IMR-90 (cell line): ENCODE measurements around the gene WIPF2. TPM values are rescaled to one million over a fixed set of nuclear protein-coding genes. Genes with fewer than 3 reads are reported as not detected.

Experiments used
- ATAC-seq: fragments of 200-7000 bp; cut with Tn5 transposase; 2 replicates; pipeline ENCODE4 v1.9.1; 2020; ENCODE audit warnings: low read depth, mild to moderate bottlenecking, moderate library complexity
- BruUV-seq: library from RNA; stranded (reverse); fragments of 400-500 nt; replicated peaks from 2 replicates; lab custom pipeline; 2021; lab: Mats Ljungman, UMichigan
- CTCF ChIA-PET: fragments of 300-600 bp; formaldehyde crosslinking; extraction: SDS; loops from one replicate; lab custom pipeline; 2021; ENCODE audit warnings: antibody characterized with exemption; lab: Yijun Ruan, JAX
- POLR2A ChIA-PET: fragments of 300-600 bp; sonication (Branson Sonifier 250); formaldehyde crosslinking; loops from one replicate; lab custom pipeline; 2022; ENCODE audit warnings: antibody characterized with exemption; ENCODE audit not compliant: unreplicated experiment; lab: Charles Lee
- DNase-seq: peaks from one replicate; pipeline ENCODE4 v3.0.0; 2013
- H2AFZ ChIP-seq: replicated peaks from 2 replicates; pipeline ENCODE3; 2013; ENCODE audit warnings: low read length, mild to moderate bottlenecking; ENCODE audit not compliant: poor library complexity
- H2AK5ac ChIP-seq: 2 replicates; pipeline ENCODE4 v1.6.1; 2013; ENCODE audit warnings: low read depth, low read length, inconsistent platforms
- H2AK9ac ChIP-seq: replicated peaks from 2 replicates; pipeline ENCODE3; 2013; ENCODE audit warnings: mild to moderate bottlenecking, low read depth, low read length, moderate library complexity; ENCODE audit not compliant: poor library complexity
- H2BK120ac ChIP-seq: 2 replicates; pipeline ENCODE4 v1.6.1; 2013; ENCODE audit warnings: low read depth, low read length, inconsistent platforms
- H2BK15ac ChIP-seq: 3 replicates; pipeline ENCODE4 v1.6.1; 2013; ENCODE audit warnings: low read depth, low read length, inconsistent platforms
- H2BK20ac ChIP-seq: 2 replicates; pipeline ENCODE4 v1.6.1; 2013; ENCODE audit warnings: low read depth, mild to moderate bottlenecking, inconsistent platforms, low read length, moderate library complexity
- H2BK5ac ChIP-seq: 2 replicates; pipeline ENCODE4 v1.6.1; 2013; ENCODE audit warnings: mild to moderate bottlenecking, low read depth, low read length, inconsistent platforms; ENCODE audit not compliant: poor library complexity, severe bottlenecking
- H3K14ac ChIP-seq: replicated peaks from 2 replicates; pipeline ENCODE4 v1.6.1; 2013; ENCODE audit warnings: low read depth, low read length, inconsistent platforms
- H3K18ac ChIP-seq: 2 replicates; pipeline ENCODE4 v1.6.1; 2013; ENCODE audit warnings: low read depth, low read length, control low read depth
- H3K23ac ChIP-seq: 2 replicates; pipeline ENCODE4 v1.6.1; 2013; ENCODE audit warnings: low read depth, low read length, inconsistent platforms
- H3K27ac ChIP-seq: 2 replicates; pipeline ENCODE4 v1.5.1; 2013; ENCODE audit warnings: mild to moderate bottlenecking, control low read depth, low read length; ENCODE audit not compliant: insufficient read depth
- H3K27me3 ChIP-seq: 2 replicates; pipeline ENCODE4 v1.6.1; 2013; ENCODE audit warnings: low read length; ENCODE audit not compliant: control insufficient read depth, insufficient read depth
- H3K36me3 ChIP-seq: 2 replicates; pipeline ENCODE4 v1.6.1; 2013; ENCODE audit warnings: low read length, mixed read lengths; ENCODE audit not compliant: control insufficient read depth, insufficient read depth
- H3K4ac ChIP-seq: 2 replicates; pipeline ENCODE4 v1.6.1; 2013; ENCODE audit warnings: low read depth, low read length, inconsistent platforms
- H3K4me1 ChIP-seq: 2 replicates; pipeline ENCODE4 v1.6.1; 2013; ENCODE audit warnings: low read length, mixed read lengths; ENCODE audit not compliant: control insufficient read depth, insufficient read depth
- H3K4me2 ChIP-seq: 2 replicates; pipeline ENCODE4 v1.6.1; 2013; ENCODE audit warnings: low read depth, mild to moderate bottlenecking, control low read depth, low read length, moderate library complexity
- H3K4me3 ChIP-seq: 2 replicates; pipeline ENCODE4 v1.5.1; 2013; ENCODE audit warnings: low read depth, mild to moderate bottlenecking, control low read depth, low read length, moderate library complexity; ENCODE audit not compliant: insufficient read depth
- H3K56ac ChIP-seq: 2 replicates; pipeline ENCODE4 v1.6.1; 2013; ENCODE audit warnings: low read length, inconsistent platforms; ENCODE audit not compliant: insufficient read depth; ENCODE audit errors: extremely low read depth
- H3K79me1 ChIP-seq, 2 experiments: 2 replicates each; pipeline ENCODE4 v1.6.1; 2013; ENCODE audit warnings: low read length in 2 of 2, inconsistent platforms in 1 of 2, low read depth in 1 of 2
- H3K9ac ChIP-seq: 2 replicates; pipeline ENCODE4 v1.6.1; 2013; ENCODE audit warnings: low read depth, low read length, control low read depth
- H3K9me1 ChIP-seq: 2 replicates; pipeline ENCODE4 v1.6.1; 2013; ENCODE audit warnings: low read length, inconsistent platforms; ENCODE audit not compliant: insufficient read depth
- H3K9me3 ChIP-seq: 2 replicates; pipeline ENCODE4 v1.6.1; 2013; ENCODE audit warnings: low read length; ENCODE audit not compliant: control insufficient read depth, insufficient read depth
- H4K20me1 ChIP-seq: 2 replicates; pipeline ENCODE4 v1.6.1; 2013; ENCODE audit warnings: low read length, inconsistent platforms; ENCODE audit not compliant: insufficient read depth
- H4K5ac ChIP-seq: 2 replicates; pipeline ENCODE4 v1.6.1; 2013; ENCODE audit warnings: mild to moderate bottlenecking, low read depth, low read length, control low read depth
- H4K8ac ChIP-seq, 2 experiments: 2 replicates each; pipeline ENCODE4 v1.6.1; 2013; ENCODE audit warnings: low read depth in 2 of 2, low read length in 2 of 2, control low read depth in 1 of 2, inconsistent platforms in 1 of 2
- H4K91ac ChIP-seq: 2 replicates; pipeline ENCODE4 v1.6.1; 2013; ENCODE audit warnings: low read depth, low read length, inconsistent platforms; ENCODE audit not compliant: insufficient read depth
- BHLHE40 ChIP-seq: fragments of 150-350 bp; IDR thresholded peaks from 2 replicates; pipeline ENCODE4 v1.6.1; 2016; ENCODE audit warnings: mild to moderate bottlenecking, low read depth, low read length
- CEBPB ChIP-seq: IDR thresholded peaks from 2 replicates; pipeline ENCODE4 v1.6.1; 2012; ENCODE audit warnings: low read depth, low read length, improper control_type of control experiment
- ELK1 ChIP-seq: fragments of 150-350 bp; IDR thresholded peaks from 2 replicates; pipeline ENCODE4 v1.6.1; 2016; ENCODE audit warnings: low read depth, mild to moderate bottlenecking, low read length, moderate library complexity, borderline replicate concordance
- FOS ChIP-seq: fragments of 150-350 bp; IDR thresholded peaks from 2 replicates; pipeline ENCODE4 v1.6.1; 2016; ENCODE audit warnings: low read depth, low read length
- MAFK ChIP-seq: IDR thresholded peaks from 2 replicates; pipeline ENCODE4 v1.6.1; 2012; ENCODE audit warnings: low read depth, low read length, improper control_type of control experiment
- MAZ ChIP-seq: IDR thresholded peaks from 2 replicates; pipeline ENCODE4 v1.6.1; 2012; ENCODE audit warnings: low read depth, mild to moderate bottlenecking, low read length, improper control_type of control experiment, moderate library complexity, borderline replicate concordance
- MXI1 ChIP-seq: IDR thresholded peaks from 2 replicates; pipeline ENCODE4 v1.6.1; 2012; ENCODE audit warnings: low read depth, mild to moderate bottlenecking, low read length, moderate library complexity, borderline replicate concordance
- NFE2L2 ChIP-seq: fragments of 150-350 bp; IDR thresholded peaks from 2 replicates; pipeline ENCODE4 v1.6.1; 2016; ENCODE audit warnings: low read depth, mild to moderate bottlenecking, low read length
- POLR2A ChIP-seq: IDR thresholded peaks from 2 replicates; pipeline ENCODE4 v1.6.1; 2012; ENCODE audit warnings: mild to moderate bottlenecking, low read depth, low read length
- RCOR1 ChIP-seq: IDR thresholded peaks from 2 replicates; pipeline ENCODE4 v1.6.1; 2012; ENCODE audit warnings: mild to moderate bottlenecking, low read length, improper control_type of control experiment; ENCODE audit not compliant: insufficient replicate concordance
- RFX5 ChIP-seq: IDR thresholded peaks from 2 replicates; pipeline ENCODE4 v1.8.0; 2012; ENCODE audit warnings: low read depth, mild to moderate bottlenecking, low read length, moderate library complexity
- SMC3 ChIP-seq: fragments of 150-350 bp; IDR thresholded peaks from 2 replicates; pipeline ENCODE4 v1.6.1; 2016; ENCODE audit warnings: low read depth, mild to moderate bottlenecking, antibody characterized with exemption, low read length, moderate library complexity
- WGBS, 2 experiments: methylation state at CpG; one replicate each; pipeline versions ENCODE4 v1.1.5 to v1.1.7; 2013; ENCODE audit warnings: missing lambda C conversion rate in 2 of 2; ENCODE audit not compliant: insufficient read length in 1 of 2; ENCODE audit errors: extremely low coverage in 2 of 2; 5-methylcytosine and 5-hydroxymethylcytosine counted together
- dilution Hi-C: fragments of 300-500 bp; cut with HindIII; formaldehyde crosslinking; loops from one replicate; pipeline ENCODE4 v1.14.3; 2018; ENCODE audit warnings: low sequenced_read_pairs; ENCODE audit not compliant: unreplicated experiment
- in situ Hi-C: fragments of 300-500 bp; cut with MboI; formaldehyde crosslinking; loops from 3 replicates; pipeline ENCODE4 v1.14.3; 2019; ENCODE audit warnings: low sequenced_read_pairs, inconsistent platforms, mixed read lengths
- intact Hi-C: fragments of 100-400 bp; cut with micrococcal nuclease; formaldehyde crosslinking; loops from 2 replicates; pipeline ENCODE4 v1.10.0; 2022
- polyA plus RNA-seq, 3 experiments: library from polyadenylated mRNA; depleted of rRNA; stranded (reverse); fragments of >200 nt; gene quantifications; 2 replicates each; pipeline ENCODE4 v1.2.3, GENCODE V29; 2012; ENCODE audit warnings: low replicate concordance in 1 of 3
- total RNA-seq: library from RNA; depleted of rRNA; stranded (reverse); fragments of >200 nt; gene quantifications from 2 replicates; pipeline ENCODE4 v1.2.3, GENCODE V29; 2012
- TF ChIP-seq, protein P1 (sequence below): conservative IDR thresholded peaks from 2 replicates; pipeline ENCODE4 v1.5.1; 2012; ENCODE audit warnings: mild to moderate bottlenecking, low read depth, low read length, improper control_type of control experiment

Gene WIPF2
- total and polyA plus RNA-seq, 2 of the 4 experiments (the other 2 are of a cell fraction) = 2.0 to 8.9 TPM

DNA sequence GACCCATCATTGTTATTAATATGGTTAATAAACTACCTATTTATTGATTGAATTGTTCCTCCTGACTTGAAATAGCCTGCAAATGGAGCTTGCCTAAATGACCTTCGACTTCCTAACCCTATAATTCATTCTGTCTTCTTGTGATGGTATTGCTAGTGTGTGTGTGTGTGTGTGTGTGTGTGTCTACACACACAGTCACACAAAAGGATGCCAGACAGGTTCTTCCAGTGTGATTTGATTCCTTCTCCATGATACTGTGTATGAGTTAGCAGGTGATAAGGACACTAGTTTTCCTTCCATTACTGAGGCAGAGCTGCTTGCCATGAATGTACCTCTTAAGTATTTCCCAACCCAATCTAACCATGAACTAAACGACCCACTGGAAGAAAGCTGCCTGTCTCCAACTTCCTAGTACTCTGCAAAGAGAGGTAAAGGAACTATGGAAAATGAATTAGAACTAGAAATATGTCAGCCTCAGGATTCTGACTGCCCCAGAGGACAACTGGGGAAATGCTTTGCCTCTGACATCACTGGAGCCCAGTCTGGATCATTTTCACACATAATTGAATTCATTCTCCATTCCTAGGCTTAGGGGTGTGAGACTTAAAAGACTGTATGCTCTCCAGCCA is 65.1 kb downstream of the WIPF2 start (continued):
- TF ChIP-seq RCOR1 (no peak), RFX5 (no peak), CEBPB (peak; percentile 41; the same call in 1 of the 2 replicates)

GRCh38 chr17:40286473-40286872 is 67.4 kb downstream of the WIPF2 start:
- no peak for DNase-seq
- Histone ChIP-seq H3K27ac (no peak overlapping the region), H2BK15ac (no peak overlapping the region), H3K4me2 (no peak overlapping the region), H3K4ac (no peak overlapping the region), H2BK5ac (no peak overlapping the region), H3K9ac (no peak overlapping the region), H3K9me1 (peaks cover 17% of the 10 kb centered on the region), H3K36me3 (peaks cover 3% of the 10 kb centered on the region), H4K8ac (no peak overlapping the region), H3K79me1 (peaks cover 11 to 26% of the 10 kb centered on the region in 2 experiments; a peak in 3 of 4 replicates), H2AK9ac (no peak overlapping the region), H4K5ac (no peak overlapping the region), H3K56ac (no peak overlapping the region), H3K14ac (no peak overlapping the region), H4K91ac (no peak overlapping the region), H4K20me1 (peaks cover 7% of the 10 kb centered on the region; the same call in 1 of the 2 replicates), H2BK20ac (no peak overlapping the region; the same call in 1 of the 2 replicates), H3K4me3 (no peak overlapping the region), H3K27me3 (no peaks in the 10 kb centered on the region), H3K4me1 (peaks cover 13% of the 10 kb centered on the region), H3K9me3 (no peaks in the 10 kb centered on the region), H2AK5ac (no peak overlapping the region), H3K23ac (no peak overlapping the region), H3K18ac (no peak overlapping the region), H2BK120ac (no peak overlapping the region), H2AFZ (no peak overlapping the region)
- WGBS, 2 experiments = no CpG with 5 or more reads among the region's 2 CpGs
- POLR2A ChIA-PET = interaction anchor here (0.6 kb wide), 1 partner anchor 311 kb away, joined by 3 read pairs; no protein-coding TSS in a partner anchor
- intact Hi-C loops = no loop called here
- dilution Hi-C loops = no loop called here
- in situ Hi-C loops = loop anchor here (10.0 kb wide), 1 partner anchor 262 kb away; no protein-coding TSS in a partner anchor
- ATAC-seq = no peak
- CTCF ChIA-PET = no interaction called here
- no TSS peak for BruUV-seq
- TF ChIP-seq ELK1 (no peak), MAZ (no peak), BHLHE40 (no peak), SMC3 (no peak), MAFK (no peak), MXI1 (no peak), RCOR1 (no peak), POLR2A (no peak), CEBPB (no peak), NFE2L2 (no peak), RFX5 (no peak), FOS (no peak)
- TF ChIP-seq, protein P1, sequence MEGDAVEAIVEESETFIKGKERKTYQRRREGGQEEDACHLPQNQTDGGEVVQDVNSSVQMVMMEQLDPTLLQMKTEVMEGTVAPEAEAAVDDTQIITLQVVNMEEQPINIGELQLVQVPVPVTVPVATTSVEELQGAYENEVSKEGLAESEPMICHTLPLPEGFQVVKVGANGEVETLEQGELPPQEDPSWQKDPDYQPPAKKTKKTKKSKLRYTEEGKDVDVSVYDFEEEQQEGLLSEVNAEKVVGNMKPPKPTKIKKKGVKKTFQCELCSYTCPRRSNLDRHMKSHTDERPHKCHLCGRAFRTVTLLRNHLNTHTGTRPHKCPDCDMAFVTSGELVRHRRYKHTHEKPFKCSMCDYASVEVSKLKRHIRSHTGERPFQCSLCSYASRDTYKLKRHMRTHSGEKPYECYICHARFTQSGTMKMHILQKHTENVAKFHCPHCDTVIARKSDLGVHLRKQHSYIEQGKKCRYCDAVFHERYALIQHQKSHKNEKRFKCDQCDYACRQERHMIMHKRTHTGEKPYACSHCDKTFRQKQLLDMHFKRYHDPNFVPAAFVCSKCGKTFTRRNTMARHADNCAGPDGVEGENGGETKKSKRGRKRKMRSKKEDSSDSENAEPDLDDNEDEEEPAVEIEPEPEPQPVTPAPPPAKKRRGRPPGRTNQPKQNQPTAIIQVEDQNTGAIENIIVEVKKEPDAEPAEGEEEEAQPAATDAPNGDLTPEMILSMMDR = no peak
